ENCODE data around the gene DGKB.

DGKB gene

DNA sequence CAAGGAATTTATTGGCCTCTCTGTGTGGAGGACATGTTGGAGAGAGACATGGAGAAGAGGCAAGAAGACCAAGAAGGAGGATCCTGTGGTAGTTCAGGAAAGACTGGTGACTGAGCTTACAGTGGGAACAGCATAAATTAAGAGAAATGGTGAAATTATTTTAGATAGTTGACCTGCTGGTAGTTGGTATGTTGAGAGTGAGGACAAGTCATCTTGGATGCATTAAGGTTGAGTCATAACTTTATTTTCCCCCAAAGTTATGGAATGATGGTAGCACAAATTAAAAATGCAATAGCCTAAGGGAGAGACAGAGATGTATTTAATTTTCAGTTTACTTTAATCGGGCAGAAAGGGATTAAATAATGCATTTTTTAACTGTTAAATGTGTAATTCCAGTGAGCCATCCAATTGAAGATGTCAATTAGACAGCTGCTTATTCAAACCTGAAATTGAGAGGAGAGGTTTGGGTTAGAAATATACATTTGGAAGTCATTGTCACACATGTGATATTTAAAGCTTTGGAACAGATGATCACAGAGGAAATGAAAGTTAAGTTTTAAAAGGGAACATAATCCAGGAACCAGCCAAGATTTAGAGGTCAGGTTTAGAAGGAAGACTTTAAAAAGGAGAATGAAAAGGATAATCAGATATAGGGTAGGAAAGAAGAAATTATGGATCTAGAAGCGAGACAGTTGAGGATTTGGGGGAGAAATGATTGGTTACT, 80.6 kb downstream of the DGKB start:
- no peak for DNase-seq (ENCODE audit: low read depth)

- DNase-seq (ENCODE audit: low read depth): no peak
These were observed 83.7 kb downstream of the DGKB start for GRCh38 chr7:14818871-14819270.

DNA sequence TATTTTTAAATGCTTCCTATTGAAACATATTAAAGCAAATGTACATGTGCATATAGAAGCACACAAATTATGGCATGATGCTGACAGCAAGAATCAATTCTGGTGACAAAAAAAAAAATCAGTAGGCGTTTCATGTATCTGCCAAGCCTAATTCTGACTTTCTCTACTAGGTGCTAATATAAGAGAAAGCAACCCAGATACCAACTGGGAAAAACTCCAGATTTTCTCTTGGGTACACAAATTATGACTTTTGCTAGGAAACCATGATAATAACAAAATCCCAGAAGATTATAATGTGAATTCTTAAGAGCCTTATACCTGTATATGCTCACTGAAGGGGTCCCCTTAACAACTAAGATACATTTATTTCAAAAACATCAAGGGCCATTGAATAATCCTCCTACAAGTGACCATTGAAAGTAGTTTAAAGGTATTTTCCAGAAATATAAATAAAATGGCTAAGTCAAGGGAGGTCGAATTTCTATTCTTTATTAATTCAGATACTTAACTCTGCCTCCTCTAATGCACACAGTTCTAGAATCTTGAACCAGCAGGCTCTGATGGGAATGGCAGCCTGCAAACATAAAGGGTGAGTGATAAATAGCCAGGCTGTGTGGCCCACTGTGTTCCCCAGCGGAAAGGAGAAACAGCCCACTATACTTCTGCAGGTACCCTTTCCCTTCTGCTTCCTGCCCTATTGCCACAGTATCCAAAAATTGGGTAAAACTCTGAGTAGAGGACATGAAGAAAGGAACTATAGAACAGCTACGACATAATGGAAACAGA, 84.5 kb downstream of the DGKB start:
- no peak for DNase-seq (ENCODE audit: low read depth)

- DNase-seq (ENCODE audit: low read depth): no peak
These were observed 95.0 kb downstream of the DGKB start for GRCh38 chr7:14807507-14807906.

- no peak for DNase-seq (ENCODE audit: low read depth)
These were observed 95.7 kb downstream of the DGKB start for GRCh38 chr7:14806891-14807290.

DNA sequence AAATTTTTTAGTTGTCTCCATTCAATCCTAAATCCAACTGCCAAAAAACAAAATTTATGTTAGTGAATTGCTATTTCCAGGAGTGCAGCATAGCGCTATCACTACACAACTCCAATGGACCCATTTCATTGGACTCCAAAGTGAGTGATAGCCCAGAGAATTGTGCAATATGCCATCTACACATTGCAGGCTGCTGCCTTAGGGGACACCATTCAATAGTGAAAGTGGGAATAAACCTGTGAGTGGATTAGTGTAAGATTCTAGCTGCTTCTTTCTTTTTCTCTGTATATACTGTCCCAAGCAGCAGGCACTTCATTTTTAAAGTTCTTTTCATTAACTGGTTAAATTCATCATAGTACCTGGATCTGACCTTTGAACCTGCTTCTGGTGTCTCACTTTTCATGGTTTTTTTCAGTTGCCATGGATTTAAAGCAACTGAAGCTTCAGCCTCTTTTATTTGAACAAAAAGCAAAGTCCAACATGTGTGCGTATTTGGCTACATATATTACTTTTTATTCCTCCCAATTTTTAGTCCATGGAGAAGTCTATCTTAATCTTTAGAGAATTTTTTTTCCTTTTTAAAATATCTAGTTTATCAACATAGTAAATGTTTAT, 97.3 kb downstream of the DGKB start:
- no peak for DNase-seq (ENCODE audit: low read depth)

DNA sequence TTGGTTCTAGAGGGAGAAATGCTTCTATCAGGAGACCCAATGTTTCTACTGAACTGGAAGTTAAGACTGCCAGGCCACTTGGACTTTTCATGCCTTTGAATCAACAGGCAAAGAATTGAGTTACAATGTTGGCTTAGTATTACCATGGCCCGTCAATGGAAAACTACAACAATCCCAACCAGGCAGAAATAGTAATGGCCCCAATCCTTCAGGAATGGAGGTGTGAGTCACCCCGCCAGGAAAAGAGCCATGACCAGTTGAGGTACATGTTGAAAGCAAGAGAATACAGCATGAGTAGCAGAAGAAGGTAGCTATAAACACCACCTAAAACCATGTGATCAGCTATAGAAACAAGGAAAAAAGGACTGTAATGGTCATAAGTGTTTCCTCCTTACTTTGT, 101.9 kb downstream of the DGKB start:
- no peak for DNase-seq (ENCODE audit: low read depth)

DNA sequence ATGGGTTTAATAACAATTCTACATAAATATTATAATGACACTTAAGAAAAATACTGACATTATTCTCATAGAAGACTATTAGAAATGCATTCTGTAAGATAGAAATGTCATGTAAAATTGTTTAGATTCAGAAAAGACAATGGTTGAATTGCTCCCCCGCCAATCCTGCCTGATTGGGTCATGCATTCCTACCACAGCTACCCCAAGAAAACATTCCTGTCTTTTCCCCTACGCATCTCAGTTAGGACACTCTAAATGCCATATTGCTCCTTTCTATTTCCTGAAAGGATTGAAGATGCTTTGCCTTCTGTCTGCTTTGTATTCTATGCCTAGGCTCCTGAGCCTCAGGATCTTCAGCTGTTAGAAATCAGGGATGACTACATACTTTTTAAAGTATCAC, 109.4 kb downstream of the DGKB start:
- DNase-seq (ENCODE audit: low read depth): no peak

DNA sequence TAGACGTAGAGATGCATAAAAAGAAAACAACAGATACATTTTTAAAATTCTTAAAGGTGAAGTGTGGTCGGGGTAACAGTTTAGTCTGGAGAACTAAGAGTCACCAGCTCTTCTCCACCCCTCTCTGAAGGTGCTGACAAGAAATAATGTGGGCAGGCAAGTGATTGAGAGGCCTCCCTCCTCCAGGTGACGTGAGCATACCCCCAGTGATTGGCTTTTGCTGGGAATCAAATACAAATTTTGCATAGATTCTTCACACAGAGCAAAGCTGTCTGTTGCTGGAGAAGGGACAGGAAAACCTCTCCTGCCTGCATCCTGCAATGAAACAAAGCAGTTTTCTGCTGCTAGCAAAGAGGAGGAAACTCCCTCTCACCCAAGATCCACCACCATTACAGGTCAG, 115.0 kb downstream of the DGKB start:
- no peak for DNase-seq (ENCODE audit: low read depth)

DNA sequence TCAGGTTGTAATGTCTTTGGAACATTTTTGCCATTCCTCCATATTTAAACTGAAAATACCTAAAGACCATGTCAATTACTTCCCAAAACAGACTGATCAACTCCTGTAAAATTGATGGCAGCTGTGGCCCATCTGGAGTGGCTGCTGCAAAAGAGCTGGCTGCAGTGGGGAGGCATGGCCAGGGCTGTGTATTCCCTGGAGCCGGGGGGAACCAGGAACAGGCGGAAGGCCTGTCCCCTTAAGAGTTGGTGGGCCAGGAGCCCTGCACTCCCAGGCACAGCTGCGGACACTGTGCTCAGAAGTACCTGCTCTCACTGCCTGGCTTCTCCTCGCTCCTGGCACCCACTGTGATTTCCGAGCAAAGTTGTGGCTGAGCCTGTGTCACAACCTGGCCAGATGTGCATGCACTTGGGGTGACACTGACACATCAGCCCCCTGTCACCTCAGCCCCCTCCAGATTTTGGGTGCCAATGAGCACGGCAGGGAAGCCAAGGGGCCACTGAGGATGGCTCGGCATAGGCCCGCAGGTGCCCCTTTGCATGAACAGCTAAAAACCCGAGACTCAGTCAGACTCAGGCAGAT, 116.1 kb downstream of the DGKB start:
- no peak for DNase-seq (ENCODE audit: low read depth)

DNA sequence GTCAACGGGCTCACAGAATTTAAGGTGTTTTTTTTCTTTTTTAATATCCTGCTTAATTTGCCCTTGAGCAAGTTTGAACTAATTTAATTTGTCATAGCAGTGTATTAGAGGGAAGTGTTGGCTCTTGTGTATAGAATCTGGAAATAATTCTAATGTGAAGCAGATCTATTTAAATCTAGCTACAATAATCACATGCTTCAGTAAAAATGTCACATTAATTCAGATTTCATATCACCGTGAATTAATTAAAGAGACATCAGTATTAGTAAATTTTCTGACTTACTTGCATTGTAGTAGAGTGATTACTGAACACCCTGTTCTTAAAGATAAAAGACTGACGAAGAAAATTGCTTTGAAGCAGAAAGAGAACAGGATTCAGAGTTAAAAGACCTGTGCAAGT, 124.7 kb downstream of the DGKB start:
- no peak for DNase-seq (ENCODE audit: low read depth)

- DNase-seq (ENCODE audit: low read depth): no peak
These were observed 126.3 kb downstream of the DGKB start for GRCh38 chr7:14776266-14776665.

GRCh38 chr7:14773729-14774271, 128.8 kb downstream of the DGKB start:
- DNase-seq (ENCODE audit: low read depth): no peak

GRCh38 chr7:14770614-14771013, 131.9 kb downstream of the DGKB start:
- no peak for DNase-seq (ENCODE audit: low read depth)

- DNase-seq (ENCODE audit: low read depth): no peak
These were observed 133.3 kb downstream of the DGKB start for GRCh38 chr7:14769261-14769660.

- no peak for DNase-seq (ENCODE audit: low read depth)
These were observed 134.7 kb downstream of the DGKB start for GRCh38 chr7:14767716-14768425.

DNA sequence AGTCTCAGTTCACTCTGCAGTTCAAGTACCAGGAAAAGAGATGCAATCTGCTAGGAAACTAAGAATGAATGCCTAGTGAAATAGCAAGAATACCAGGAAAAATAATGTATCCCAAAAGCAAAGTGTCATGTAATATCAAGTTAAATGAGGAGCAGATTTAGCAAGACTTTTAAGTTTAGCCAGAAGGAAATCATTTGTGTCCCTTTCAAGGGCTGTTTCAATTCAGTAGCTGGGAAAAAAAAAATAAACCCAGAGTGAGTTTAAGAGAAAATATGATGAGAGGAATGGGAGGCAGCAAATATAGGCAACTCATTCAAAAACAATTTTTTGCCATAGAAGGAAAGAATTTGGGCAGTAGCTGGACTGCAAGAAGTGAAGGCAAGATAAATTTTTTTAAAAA, 135.8 kb downstream of the DGKB start:
- DNase-seq (ENCODE audit: low read depth): no peak

DNA sequence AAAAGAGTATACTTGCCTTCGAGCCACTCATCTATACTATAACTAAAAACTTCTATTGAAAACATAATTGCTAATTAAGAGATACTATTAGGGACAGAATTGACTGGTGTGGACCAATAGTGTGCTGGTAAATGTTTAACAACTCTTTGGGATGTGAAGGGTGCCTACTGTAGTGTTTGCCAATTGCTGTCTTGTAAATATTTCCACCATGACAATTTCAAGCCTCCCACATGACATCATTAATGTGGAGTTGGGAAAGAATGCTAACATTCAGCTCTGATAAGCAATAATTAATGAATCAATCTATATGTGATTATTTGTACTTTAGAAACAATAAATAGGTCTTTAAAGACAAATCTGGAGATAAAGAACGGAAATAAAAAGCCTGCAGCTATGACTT, 136.8 kb downstream of the DGKB start:
- no peak for DNase-seq (ENCODE audit: low read depth)

DNA sequence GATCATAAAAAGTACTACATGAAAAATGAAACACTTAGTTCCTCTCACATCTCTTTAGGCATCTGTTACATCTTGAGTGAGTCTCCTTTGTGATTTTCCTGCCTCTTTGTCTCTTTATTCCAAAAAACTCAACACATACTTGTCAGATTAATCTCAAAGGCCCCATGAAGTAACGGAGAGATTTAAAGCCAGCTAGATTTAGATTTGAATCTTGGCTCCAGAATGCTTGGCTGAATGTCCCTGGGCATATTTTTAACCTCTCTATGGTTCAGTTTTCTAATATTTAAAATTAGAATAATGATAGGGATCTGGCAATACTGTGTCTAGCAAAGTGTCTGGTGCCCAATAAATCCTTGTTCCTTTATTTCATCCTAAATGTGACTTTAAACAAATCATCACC, 140.0 kb downstream of the DGKB start:
- no peak for DNase-seq (ENCODE audit: low read depth)

GRCh38 chr7:14761510-14762296, 140.8 kb downstream of the DGKB start:
- DNase-seq (ENCODE audit: low read depth): no peak

All from activated gamma-delta T cell treated with anti-CD3 and anti-CD28 coated beads, Interleukin-2, amount 50 U/mL, for 16 hours (primary cell).